Activated CD8-positive, alpha-beta memory T cell treated with anti-CD3 and anti-CD28 coated beads, Interleukin-2, amount 50 U/mL, for 24 hours (primary cell): ENCODE results near the gene KRTDAP.
"Not testable (repeated sequence)": the region's sequence is repeated elsewhere in the genome, so short reads cannot be mapped to it uniquely, and the experiment has no call there.

ENCODE experiments used
- DNase-seq: peaks from one replicate; pipeline ENCODE4 v3.0.0-alpha.2; 2020; ENCODE audit errors: extremely low read depth

Gene KRTDAP

GRCh38 chr19:35484252-35485036 is 5.8 kb downstream of the KRTDAP start:
- no peak for DNase-seq

- no peak for DNase-seq
Observed at GRCh38 chr19:35483089-35483488, 7.2 kb downstream of the KRTDAP start.

DNA sequence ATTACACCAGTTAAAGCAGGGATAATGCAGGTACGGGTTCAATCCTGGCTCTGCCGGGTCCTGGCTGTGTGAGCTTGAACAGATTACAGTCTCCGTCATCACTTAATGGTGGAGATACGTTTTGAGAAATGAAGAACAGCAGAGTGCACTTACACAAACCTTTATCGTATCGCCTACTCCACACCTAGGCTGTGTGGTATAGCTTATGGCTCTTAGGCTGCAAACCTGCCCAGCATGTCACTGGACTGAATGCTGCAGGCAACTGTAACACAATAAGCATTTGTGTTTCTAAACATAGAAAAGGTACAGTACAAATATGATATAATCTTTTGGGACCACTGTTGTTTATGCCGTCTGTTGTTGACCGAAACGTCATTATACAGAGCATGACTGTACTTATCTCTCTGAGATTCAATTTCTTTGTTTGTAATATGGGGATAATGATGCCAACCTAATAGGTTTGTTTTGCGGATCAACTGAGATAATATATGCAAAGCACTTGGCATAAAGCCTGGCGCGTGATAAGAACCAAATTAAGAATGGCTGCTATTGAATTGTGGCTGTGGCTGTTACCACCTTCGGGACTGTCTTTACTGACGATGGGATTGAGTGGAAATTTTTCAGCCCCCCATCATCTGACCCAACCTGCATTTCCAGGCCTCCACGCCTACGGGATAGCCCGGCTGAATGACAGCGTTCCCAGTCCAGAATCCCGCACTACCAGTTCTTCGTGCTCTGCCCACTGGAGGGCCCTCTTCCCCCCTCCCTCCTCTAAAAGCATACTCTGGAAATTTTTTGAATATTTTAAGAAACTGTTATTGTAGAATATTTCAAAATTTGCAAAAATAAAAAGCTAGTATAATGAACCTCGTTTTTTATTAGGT is 11.2 kb downstream of the KRTDAP start:
- DNase-seq = no peak

DNA sequence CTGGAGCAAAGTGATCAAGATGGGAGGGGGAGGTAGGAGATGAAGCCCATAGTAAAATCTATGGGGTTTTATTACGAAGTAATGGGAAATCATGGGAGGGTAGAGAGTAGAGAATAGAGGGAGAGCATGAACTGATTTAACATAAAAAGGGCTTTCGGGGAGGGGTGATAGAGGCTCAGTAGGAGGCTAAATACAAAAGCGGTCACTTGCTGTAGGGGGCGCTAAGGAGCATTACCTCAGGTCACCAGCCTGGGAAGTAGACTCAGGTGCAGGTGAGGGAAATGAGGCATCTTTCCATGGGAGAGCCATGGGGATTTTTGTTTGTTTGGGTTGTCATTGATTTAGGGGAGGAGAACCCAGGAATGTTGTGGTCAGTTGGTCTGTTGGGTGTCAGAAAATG is 14.1 kb downstream of the KRTDAP start:
- DNase-seq = no peak

- not testable (repeated sequence) for DNase-seq
Observed at GRCh38 chr19:35474594-35474993, 15.7 kb downstream of the KRTDAP start.

DNA sequence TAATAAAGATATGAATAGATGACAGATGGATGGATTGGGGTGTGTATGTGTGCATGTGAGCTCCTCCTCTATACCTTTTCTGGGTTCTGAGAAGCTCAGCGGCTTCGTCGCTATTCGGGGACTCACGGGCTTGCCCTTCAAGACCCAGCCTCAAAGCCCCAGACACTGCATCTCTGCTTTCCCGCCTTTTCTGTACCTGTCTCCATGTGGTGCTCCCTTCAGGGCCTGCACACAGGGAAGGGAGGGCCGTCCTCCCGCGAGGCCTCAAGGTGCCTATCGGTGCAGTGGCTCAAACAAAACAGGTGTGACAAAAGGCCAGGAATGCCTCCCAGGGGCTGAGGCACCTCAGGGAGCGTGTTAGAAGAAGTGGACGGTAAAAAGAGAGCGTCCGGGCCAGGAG is 16.2 kb downstream of the KRTDAP start:
- no peak for DNase-seq

- DNase-seq = no peak
Observed at GRCh38 chr19:35471946-35472345, 18.3 kb downstream of the KRTDAP start.

GRCh38 chr19:35471075-35471474 is 19.2 kb downstream of the KRTDAP start:
- DNase-seq = not testable (repeated sequence)

DNA sequence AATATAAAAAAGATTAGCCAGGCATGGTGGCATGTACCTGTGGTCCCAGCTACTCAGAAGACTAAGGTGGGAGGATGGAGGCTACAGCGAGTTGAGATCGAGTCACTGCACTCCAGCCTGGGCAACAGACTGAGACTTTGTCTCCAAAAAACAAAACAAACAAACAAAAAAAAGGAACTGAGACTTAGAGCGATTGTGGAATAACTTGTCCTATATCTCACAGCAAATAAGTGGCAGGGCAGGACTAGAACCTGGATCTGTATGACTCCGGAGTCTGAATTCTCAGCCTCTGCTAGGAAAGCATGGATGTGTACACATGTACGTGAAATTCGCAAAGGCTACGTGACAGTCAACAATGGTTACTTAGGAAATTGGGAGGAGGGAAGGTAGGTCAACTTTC is 20.1 kb downstream of the KRTDAP start:
- DNase-seq = no peak

DNA sequence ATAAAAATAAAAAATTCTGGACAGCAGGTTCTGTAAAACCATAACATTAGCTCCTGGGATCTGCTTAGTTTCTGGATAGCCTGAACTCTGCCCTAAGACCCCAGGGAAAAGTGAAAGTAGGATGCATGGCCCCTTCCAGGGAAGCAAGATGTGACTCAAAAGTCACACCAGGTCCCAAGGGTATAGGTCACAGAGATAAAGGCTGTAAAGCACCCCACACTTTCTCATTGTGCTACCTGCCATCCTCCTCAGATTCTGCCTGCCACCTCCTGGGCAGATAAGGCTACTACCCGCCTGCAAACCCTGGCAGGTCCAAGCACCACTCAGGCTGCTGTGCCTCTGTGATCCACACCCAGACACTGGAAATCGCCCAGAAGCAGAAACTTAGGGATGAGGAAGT is 21.6 kb downstream of the KRTDAP start:
- no peak for DNase-seq

GRCh38 chr19:35466259-35466658 is 24.0 kb downstream of the KRTDAP start:
- DNase-seq = no peak

DNA sequence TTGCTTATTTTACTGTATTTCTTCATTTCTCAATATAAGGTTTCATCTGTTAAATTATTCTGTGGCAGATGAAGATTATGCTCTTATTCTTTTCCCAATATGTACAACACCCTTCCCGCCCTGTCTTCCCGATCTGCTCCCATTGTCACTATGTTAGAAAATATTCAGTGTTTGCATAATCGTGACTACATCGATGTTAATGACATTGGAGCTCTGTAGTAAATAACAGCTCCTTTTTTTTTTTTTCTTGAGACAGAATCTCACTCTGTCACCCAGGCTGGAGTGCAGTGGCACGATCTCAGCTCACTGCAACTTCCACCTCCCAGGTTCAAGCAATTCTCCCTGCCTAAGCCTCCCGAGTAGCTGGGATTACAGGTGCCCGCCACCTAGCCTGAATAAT is 27.3 kb downstream of the KRTDAP start:
- not testable (repeated sequence) for DNase-seq

- no peak for DNase-seq
Observed at GRCh38 chr19:35462476-35462953, 27.7 kb downstream of the KRTDAP start.

GRCh38 chr19:35461788-35462187 is 28.5 kb downstream of the KRTDAP start:
- DNase-seq = not testable (repeated sequence)

- no peak for DNase-seq
Observed at GRCh38 chr19:35461060-35461459, 29.2 kb downstream of the KRTDAP start.

DNA sequence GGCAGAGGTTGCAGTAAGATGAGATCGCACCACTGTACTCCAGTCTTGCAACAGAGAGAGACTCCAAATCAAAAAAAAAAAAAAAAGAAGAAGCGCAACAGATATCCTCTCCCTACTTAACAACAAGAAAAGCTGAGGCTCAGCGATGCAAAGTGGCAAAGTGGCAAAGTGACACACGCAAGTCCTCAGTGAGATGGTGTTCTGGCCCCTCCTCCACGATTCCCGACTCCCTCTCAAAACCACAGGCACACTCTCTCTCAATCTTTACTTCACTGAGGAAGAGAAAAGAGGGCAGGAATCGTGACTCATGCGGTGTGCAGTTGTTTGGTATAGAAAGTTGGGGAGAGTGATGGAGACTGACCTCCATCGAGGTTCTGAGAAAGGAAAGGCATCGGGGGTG is 29.7 kb downstream of the KRTDAP start:
- DNase-seq = no peak

DNA sequence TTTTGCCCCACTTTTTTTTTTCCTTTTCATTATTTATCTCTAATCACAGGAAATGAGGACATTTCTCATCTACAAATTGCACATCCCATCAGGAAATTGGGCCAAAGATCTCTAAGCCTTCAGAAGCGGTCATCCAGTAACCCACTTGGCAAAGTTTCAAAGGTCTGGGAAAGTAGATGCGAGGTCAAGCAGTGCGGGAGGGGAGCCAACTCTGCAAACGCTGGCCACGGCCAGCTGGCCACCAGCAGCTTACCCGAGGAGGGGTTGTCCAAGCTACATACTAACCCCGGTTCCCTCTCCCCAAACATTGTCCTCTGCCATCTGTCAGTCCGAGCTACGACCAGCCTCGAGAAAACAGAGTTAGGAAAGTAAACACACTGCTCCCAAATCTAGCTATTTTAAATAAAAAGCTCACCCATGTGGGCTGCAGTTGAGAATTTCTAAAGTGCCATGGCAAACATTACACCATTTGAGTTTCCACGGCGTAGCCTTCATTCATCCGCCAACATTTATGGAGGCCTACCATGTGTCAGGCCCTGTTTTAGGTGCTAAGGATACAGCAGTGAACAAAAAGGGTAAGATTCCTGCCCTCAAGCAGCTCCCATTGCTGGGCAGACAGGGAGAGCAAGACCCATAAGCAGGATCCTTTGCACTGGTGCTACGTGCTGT is 30.7 kb downstream of the KRTDAP start:
- DNase-seq = no peak

- no peak for DNase-seq
Observed at GRCh38 chr19:35458731-35459391, 31.4 kb downstream of the KRTDAP start.

GRCh38 chr19:35458192-35458591 is 32.1 kb downstream of the KRTDAP start:
- no peak for DNase-seq

DNA sequence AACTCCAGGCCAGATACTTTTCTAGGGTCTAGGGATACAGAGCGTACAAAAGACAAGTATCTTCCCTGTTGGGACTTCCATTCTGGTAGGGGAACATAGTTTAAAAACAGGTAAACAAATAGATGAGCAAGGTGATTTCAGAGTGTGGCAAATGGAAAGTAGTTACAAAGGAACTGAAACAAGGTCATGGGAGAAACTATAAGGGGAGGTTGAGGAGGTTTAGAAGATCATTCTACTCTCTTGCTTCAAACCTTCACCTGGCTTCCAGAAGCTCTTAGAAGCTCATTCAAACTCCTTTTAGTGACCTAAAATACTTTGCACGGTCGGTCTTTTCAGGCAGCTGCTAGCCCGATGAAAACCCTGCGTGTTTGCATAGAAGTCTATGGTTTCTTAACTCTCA is 33.1 kb downstream of the KRTDAP start:
- DNase-seq = no peak

GRCh38 chr19:35455616-35456201 is 34.6 kb downstream of the KRTDAP start:
- DNase-seq = no peak
